Measurements from ENCODE around the gene MAML2.

The MAML2 gene

GRCh38 chr11:96104496-96104895, 238.5 kb downstream of the MAML2 start:
- Histone ChIP-seq H3K9ac (ENCODE audit: low read depth, low read length) (no peak overlapping the region), H3K4me1 (ENCODE audit: insufficient read depth, low read length) (peaks cover 3% of the 10 kb centered on the region; the same call in 1 of the 2 replicates)

GRCh38 chr11:96103721-96104120, 239.3 kb downstream of the MAML2 start:
- Histone ChIP-seq H3K9ac (ENCODE audit: low read depth, low read length) (no peak overlapping the region), H3K4me3 (ENCODE audit: low read length) (no peak overlapping the region), H3K27me3 (ENCODE audit: insufficient read depth, low read length) (no peaks in the 10 kb centered on the region), H3K4me1 (ENCODE audit: insufficient read depth, low read length) (peaks cover 7% of the 10 kb centered on the region; the same call in 1 of the 2 replicates), H3K27ac (ENCODE audit: low read length) (no peak overlapping the region), H3K9me3 (ENCODE audit: insufficient read depth, low read depth, low read length) (no peaks in the 10 kb centered on the region), H3K36me3 (ENCODE audit: insufficient read depth, low read depth, low read length) (no peaks in the 10 kb centered on the region)

More at GRCh38 chr11:96104496-96104895, 238.5 kb downstream of the MAML2 start:
- Histone ChIP-seq H3K4me3 (ENCODE audit: low read length) (no peak overlapping the region), H3K36me3 (ENCODE audit: insufficient read depth, low read depth, low read length) (no peaks in the 10 kb centered on the region), H3K9me3 (ENCODE audit: insufficient read depth, low read depth, low read length) (no peaks in the 10 kb centered on the region), H3K27ac (ENCODE audit: low read length) (no peak overlapping the region), H3K27me3 (ENCODE audit: insufficient read depth, low read length) (no peaks in the 10 kb centered on the region)

- Histone ChIP-seq H3K27me3 (ENCODE audit: insufficient read depth, low read length) (no peaks in the 10 kb centered on the region), H3K9ac (ENCODE audit: low read depth, low read length) (no peak overlapping the region), H3K36me3 (ENCODE audit: insufficient read depth, low read depth, low read length) (no peaks in the 10 kb centered on the region), H3K4me1 (ENCODE audit: insufficient read depth, low read length) (peaks cover 10% of the 10 kb centered on the region), H3K27ac (ENCODE audit: low read length) (no peak overlapping the region), H3K9me3 (ENCODE audit: insufficient read depth, low read depth, low read length) (no peaks in the 10 kb centered on the region), H3K4me3 (ENCODE audit: low read length) (no peak overlapping the region)
Measured at GRCh38 chr11:96103102-96103501, 239.9 kb downstream of the MAML2 start.

- no peak overlapping the region for H3K4me3 ChIP-seq (ENCODE audit: low read length)
- H3K27me3 ChIP-seq (ENCODE audit: insufficient read depth, low read length), result no peaks in the 10 kb centered on the region
- H3K9ac ChIP-seq (ENCODE audit: low read depth, low read length), result no peak overlapping the region
- no peaks in the 10 kb centered on the region for H3K9me3 ChIP-seq (ENCODE audit: insufficient read depth, low read depth, low read length)
- H3K27ac ChIP-seq (ENCODE audit: low read length), result no peak overlapping the region
- H3K4me1 ChIP-seq (ENCODE audit: insufficient read depth, low read length), result peaks cover 13% of the 10 kb centered on the region
- no peaks in the 10 kb centered on the region for H3K36me3 ChIP-seq (ENCODE audit: insufficient read depth, low read depth, low read length)
Measured at GRCh38 chr11:96102664-96103078, 240.3 kb downstream of the MAML2 start.

- H3K9ac ChIP-seq (ENCODE audit: low read depth, low read length), result no peak overlapping the region
- H3K27ac ChIP-seq (ENCODE audit: low read length), result no peak overlapping the region
- no peaks in the 10 kb centered on the region for H3K9me3 ChIP-seq (ENCODE audit: insufficient read depth, low read depth, low read length)
- no peaks in the 10 kb centered on the region for H3K27me3 ChIP-seq (ENCODE audit: insufficient read depth, low read length)
- peaks cover 13% of the 10 kb centered on the region for H3K4me1 ChIP-seq (ENCODE audit: insufficient read depth, low read length)
- H3K36me3 ChIP-seq (ENCODE audit: insufficient read depth, low read depth, low read length), result no peaks in the 10 kb centered on the region
- no peak overlapping the region for H3K4me3 ChIP-seq (ENCODE audit: low read length)
Measured at GRCh38 chr11:96101146-96101545, 241.8 kb downstream of the MAML2 start.

- Histone ChIP-seq H3K4me3 (ENCODE audit: low read length) (no peak overlapping the region), H3K27ac (ENCODE audit: low read length) (no peak overlapping the region), H3K9me3 (ENCODE audit: insufficient read depth, low read depth, low read length) (no peaks in the 10 kb centered on the region), H3K27me3 (ENCODE audit: insufficient read depth, low read length) (no peaks in the 10 kb centered on the region), H3K9ac (ENCODE audit: low read depth, low read length) (peak overlapping the region; percentile 2; the same call in 1 of the 2 replicates), H3K4me1 (ENCODE audit: insufficient read depth, low read length) (peaks cover 22% of the 10 kb centered on the region), H3K36me3 (ENCODE audit: insufficient read depth, low read depth, low read length) (no peaks in the 10 kb centered on the region)
Measured at GRCh38 chr11:96098511-96099241, 244.3 kb downstream of the MAML2 start.

GRCh38 chr11:96097844-96098421, 245.1 kb downstream of the MAML2 start:
- no peaks in the 10 kb centered on the region for H3K27me3 ChIP-seq (ENCODE audit: insufficient read depth, low read length)
- no peaks in the 10 kb centered on the region for H3K9me3 ChIP-seq (ENCODE audit: insufficient read depth, low read depth, low read length)
- peak overlapping the region; percentile 2; the same call in 1 of the 2 replicates for H3K9ac ChIP-seq (ENCODE audit: low read depth, low read length)
- H3K27ac ChIP-seq (ENCODE audit: low read length), result no peak overlapping the region
- H3K36me3 ChIP-seq (ENCODE audit: insufficient read depth, low read depth, low read length), result no peaks in the 10 kb centered on the region
- peaks cover 19% of the 10 kb centered on the region for H3K4me1 ChIP-seq (ENCODE audit: insufficient read depth, low read length)
- H3K4me3 ChIP-seq (ENCODE audit: low read length), result no peak overlapping the region

GRCh38 chr11:96096360-96096759, 246.6 kb downstream of the MAML2 start:
- Histone ChIP-seq H3K9ac (ENCODE audit: low read depth, low read length) (no peak overlapping the region), H3K9me3 (ENCODE audit: insufficient read depth, low read depth, low read length) (no peaks in the 10 kb centered on the region), H3K27me3 (ENCODE audit: insufficient read depth, low read length) (no peaks in the 10 kb centered on the region), H3K36me3 (ENCODE audit: insufficient read depth, low read depth, low read length) (no peaks in the 10 kb centered on the region), H3K4me3 (ENCODE audit: low read length) (no peak overlapping the region), H3K27ac (ENCODE audit: low read length) (no peak overlapping the region), H3K4me1 (ENCODE audit: insufficient read depth, low read length) (peaks cover 19% of the 10 kb centered on the region)

GRCh38 chr11:96095884-96096303, 247.1 kb downstream of the MAML2 start:
- no peaks in the 10 kb centered on the region for H3K27me3 ChIP-seq (ENCODE audit: insufficient read depth, low read length)
- H3K4me3 ChIP-seq (ENCODE audit: low read length), result no peak overlapping the region
- H3K9ac ChIP-seq (ENCODE audit: low read depth, low read length), result no peak overlapping the region
- H3K36me3 ChIP-seq (ENCODE audit: insufficient read depth, low read depth, low read length), result no peaks in the 10 kb centered on the region
- H3K27ac ChIP-seq (ENCODE audit: low read length), result no peak overlapping the region
- peaks cover 19% of the 10 kb centered on the region for H3K4me1 ChIP-seq (ENCODE audit: insufficient read depth, low read length)
- no peaks in the 10 kb centered on the region for H3K9me3 ChIP-seq (ENCODE audit: insufficient read depth, low read depth, low read length)

- no peaks in the 10 kb centered on the region for H3K27me3 ChIP-seq (ENCODE audit: insufficient read depth, low read length)
- H3K4me3 ChIP-seq (ENCODE audit: low read length), result no peak overlapping the region
- no peaks in the 10 kb centered on the region for H3K36me3 ChIP-seq (ENCODE audit: insufficient read depth, low read depth, low read length)
- peaks cover 18% of the 10 kb centered on the region for H3K4me1 ChIP-seq (ENCODE audit: insufficient read depth, low read length)
- H3K9me3 ChIP-seq (ENCODE audit: insufficient read depth, low read depth, low read length), result no peaks in the 10 kb centered on the region
- no peak overlapping the region for H3K9ac ChIP-seq (ENCODE audit: low read depth, low read length)
- no peak overlapping the region for H3K27ac ChIP-seq (ENCODE audit: low read length)
Measured at GRCh38 chr11:96094156-96094555, 248.8 kb downstream of the MAML2 start.

- H3K9me3 ChIP-seq (ENCODE audit: insufficient read depth, low read depth, low read length), result no peaks in the 10 kb centered on the region
- no peak overlapping the region for H3K9ac ChIP-seq (ENCODE audit: low read depth, low read length)
- peaks cover 9% of the 10 kb centered on the region for H3K4me1 ChIP-seq (ENCODE audit: insufficient read depth, low read length)
- no peak overlapping the region for H3K4me3 ChIP-seq (ENCODE audit: low read length)
- H3K27ac ChIP-seq (ENCODE audit: low read length), result no peak overlapping the region
- no peaks in the 10 kb centered on the region for H3K36me3 ChIP-seq (ENCODE audit: insufficient read depth, low read depth, low read length)
- no peaks in the 10 kb centered on the region for H3K27me3 ChIP-seq (ENCODE audit: insufficient read depth, low read length)
Measured at GRCh38 chr11:96092511-96092910, 250.5 kb downstream of the MAML2 start.

GRCh38 chr11:96091476-96091875, 251.5 kb downstream of the MAML2 start:
- Histone ChIP-seq H3K4me3 (ENCODE audit: low read length) (no peak overlapping the region), H3K27me3 (ENCODE audit: insufficient read depth, low read length) (no peaks in the 10 kb centered on the region), H3K9ac (ENCODE audit: low read depth, low read length) (no peak overlapping the region), H3K4me1 (ENCODE audit: insufficient read depth, low read length) (peaks cover 9% of the 10 kb centered on the region), H3K9me3 (ENCODE audit: insufficient read depth, low read depth, low read length) (no peaks in the 10 kb centered on the region), H3K36me3 (ENCODE audit: insufficient read depth, low read depth, low read length) (no peaks in the 10 kb centered on the region), H3K27ac (ENCODE audit: low read length) (no peak overlapping the region)

Data from iPS-20b (cell line).